ENCODE data around the gene KCNIP1. TPM values are rescaled to one million over a fixed set of nuclear protein-coding genes. Genes with fewer than 3 reads are reported as not detected.

The KCNIP1 gene
- total and polyA plus RNA-seq, 10 donors: 0.08 to 20.0 (median 9.4) TPM

GRCh38 chr5:170757669-170758068 is 253.8 kb downstream of the KCNIP1 start:
- no peak for DNase-seq
- Histone ChIP-seq H3K36me3 (no peaks in the 10 kb centered on the region), H3K27ac (no peak overlapping the region), H3K27me3 (replicated peaks in 1 of 7) (peaks cover 0 to 21% (median 0%) of the 10 kb centered on the region in 7 donors), H3K9me3 (no peaks in the 10 kb centered on the region), H3K4me3 (no peak overlapping the region), H3K4me1 (no peaks in the 10 kb centered on the region)
- TF ChIP-seq POLR2A (IDR thresholded peaks at IDR 0.05): no peak
- TF ChIP-seq POLR2AphosphoS5 (IDR thresholded peaks at IDR 0.05): no peak
- TF ChIP-seq CTCF (IDR thresholded peaks at IDR 0.05 in 8 of 11, conservative IDR thresholded peaks at IDR 0.05 in 3 of 11): no peak
- intact Hi-C loops (cut with DNase I; ENCODE audit: low total_unique reads): no loop called here
- 68 to 95% (median 92%) methylated on average over 2 of the region's 2 CpGs for WGBS, 5 donors

DNA sequence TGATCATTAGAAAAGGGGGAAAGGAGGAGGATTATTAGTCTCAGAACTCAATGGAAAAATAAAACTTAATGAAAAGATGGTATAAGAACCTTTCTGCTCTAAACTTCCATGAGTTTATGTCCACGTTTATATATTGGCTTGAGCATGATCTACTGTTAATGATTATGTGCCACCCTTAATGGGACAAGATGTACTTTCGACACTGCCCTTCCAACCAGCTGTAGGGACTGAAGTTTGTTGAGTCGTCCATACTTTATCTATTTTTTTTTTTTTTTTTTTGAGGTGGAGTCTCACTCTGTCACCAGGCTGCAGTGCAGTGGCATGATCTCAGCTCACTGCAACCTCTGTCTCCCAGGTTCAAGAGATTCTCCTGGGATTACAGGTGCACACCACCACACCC is 254.7 kb downstream of the KCNIP1 start:
- intact Hi-C loops (cut with DNase I; ENCODE audit: low total_unique reads): no loop called here
- no peak for TF ChIP-seq POLR2AphosphoS5 (IDR thresholded peaks at IDR 0.05)
- TF ChIP-seq POLR2A (IDR thresholded peaks at IDR 0.05): no peak
- no peak for TF ChIP-seq CTCF (IDR thresholded peaks at IDR 0.05 in 8 of 11, conservative IDR thresholded peaks at IDR 0.05 in 3 of 11)
- H3K36me3 ChIP-seq: no peaks in the 10 kb centered on the region
- H3K9me3 ChIP-seq: no peaks in the 10 kb centered on the region
- WGBS, 5 donors: 70 to 94% (median 85%) methylated on average over 3 of the region's 3 CpGs
- H3K27me3 ChIP-seq (replicated peaks in 1 of 7): peaks cover 0 to 21% (median 0%) of the 10 kb centered on the region in 7 donors
- H3K27ac ChIP-seq: no peak overlapping the region
- no peaks in the 10 kb centered on the region for H3K4me1 ChIP-seq
- no peak overlapping the region for H3K4me3 ChIP-seq
- no peak for DNase-seq

- Histone ChIP-seq H3K27me3 (replicated peaks in 1 of 7) (peaks cover 0 to 21% (median 0%) of the 10 kb centered on the region in 7 donors), H3K4me3 (no peak overlapping the region), H3K4me1 (no peaks in the 10 kb centered on the region), H3K36me3 (no peaks in the 10 kb centered on the region), H3K9me3 (no peaks in the 10 kb centered on the region), H3K27ac (no peak overlapping the region)
- DNase-seq: no peak
- TF ChIP-seq POLR2A (IDR thresholded peaks at IDR 0.05) (no peak), POLR2AphosphoS5 (IDR thresholded peaks at IDR 0.05) (no peak), CTCF (IDR thresholded peaks at IDR 0.05 in 8 of 11, conservative IDR thresholded peaks at IDR 0.05 in 3 of 11) (no peak)
- intact Hi-C loops (cut with DNase I; ENCODE audit: low total_unique reads): no loop called here
- WGBS, 5 donors: 78 to 83% (median 82%) methylated on average over 9 of the region's 9 CpGs
These were observed 256.3 kb downstream of the KCNIP1 start for GRCh38 chr5:170760113-170760512.

DNA sequence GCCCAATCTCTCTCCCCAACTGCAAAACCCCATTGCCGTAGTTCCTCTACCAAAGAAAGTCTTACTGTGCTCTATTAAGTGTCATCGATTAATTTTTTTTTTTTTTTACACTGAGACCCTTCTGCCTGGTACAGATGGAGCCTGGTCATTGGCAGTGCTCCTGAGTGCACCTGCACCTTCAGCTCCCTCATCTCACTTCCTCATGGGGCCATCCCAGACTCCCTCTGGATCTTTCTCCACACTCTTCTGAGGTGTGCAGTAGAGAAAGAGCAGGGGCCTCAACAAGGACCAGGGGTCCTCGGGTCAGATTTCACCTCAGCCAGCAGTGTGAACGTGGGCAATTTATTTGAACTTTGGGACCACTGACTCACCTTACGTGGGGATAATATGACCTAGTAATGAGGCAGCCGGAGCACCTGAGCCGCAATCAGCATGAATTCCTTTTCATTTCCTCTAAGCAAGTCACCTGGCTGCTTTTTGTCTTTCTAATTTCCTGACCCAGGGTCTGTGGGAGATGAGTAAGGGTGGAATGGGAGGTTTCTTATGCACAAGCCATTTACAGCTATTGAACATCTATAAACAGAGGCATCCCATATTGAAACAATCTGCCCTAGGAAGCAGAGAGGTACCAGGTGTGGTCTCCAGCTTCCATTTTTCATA is 257.4 kb downstream of the KCNIP1 start:
- Histone ChIP-seq H3K4me1 (no peaks in the 10 kb centered on the region), H3K27ac (no peak overlapping the region), H3K4me3 (no peak overlapping the region), H3K36me3 (no peaks in the 10 kb centered on the region), H3K27me3 (replicated peaks in 1 of 7) (peaks cover 0 to 21% (median 0%) of the 10 kb centered on the region in 7 donors), H3K9me3 (no peaks in the 10 kb centered on the region)
- intact Hi-C loops (cut with DNase I; ENCODE audit: low total_unique reads): no loop called here
- WGBS, 5 donors: 81 to 91% (median 88%) methylated on average over 7 of the region's 7 CpGs
- no peak for DNase-seq
- no peak for TF ChIP-seq POLR2A (IDR thresholded peaks at IDR 0.05)
- TF ChIP-seq POLR2AphosphoS5 (IDR thresholded peaks at IDR 0.05): no peak
- TF ChIP-seq CTCF (IDR thresholded peaks at IDR 0.05 in 8 of 11, conservative IDR thresholded peaks at IDR 0.05 in 3 of 11): no peak
